ENCODE results near the gene HTRA3.

- TF ChIP-seq CTCF (IDR thresholded peaks at IDR 0.05) (no peak), POLR2A (IDR thresholded peaks at IDR 0.05) (no peak)
These were observed 32.5 kb downstream of the HTRA3 start for GRCh38 chr4:8301851-8302730.

All from lower leg skin (tissue), 3 donors.